GF-D8 (cell line): ENCODE results near the gene CAVIN1.
A peak's percentile ranks its signal among the peaks of the same experiment; 100 is the strongest.
"Not testable (repeated sequence)": the region's sequence is repeated elsewhere in the genome, so short reads cannot be mapped to it uniquely, and the experiment has no call there.

Source experiments
- DNase-seq: peaks from one replicate; lab custom pipeline; 2025; lab: John Stamatoyannopoulos, UW

Gene CAVIN1

GRCh38 chr17:42422958-42423712, at the start of gene CAVIN1:
Gene CAVIN1 (minus strand): TSS chr17:42423256. CDS start chr17:42423097, 159 bp downstream.
- no peak for DNase-seq

GRCh38 chr17:42467889-42468288, 44.8 kb upstream of the CAVIN1 start:
- DNase-seq: no peak

- DNase-seq: no peak
Measured at GRCh38 chr17:42463976-42464400, 40.9 kb upstream of the CAVIN1 start.

DNA sequence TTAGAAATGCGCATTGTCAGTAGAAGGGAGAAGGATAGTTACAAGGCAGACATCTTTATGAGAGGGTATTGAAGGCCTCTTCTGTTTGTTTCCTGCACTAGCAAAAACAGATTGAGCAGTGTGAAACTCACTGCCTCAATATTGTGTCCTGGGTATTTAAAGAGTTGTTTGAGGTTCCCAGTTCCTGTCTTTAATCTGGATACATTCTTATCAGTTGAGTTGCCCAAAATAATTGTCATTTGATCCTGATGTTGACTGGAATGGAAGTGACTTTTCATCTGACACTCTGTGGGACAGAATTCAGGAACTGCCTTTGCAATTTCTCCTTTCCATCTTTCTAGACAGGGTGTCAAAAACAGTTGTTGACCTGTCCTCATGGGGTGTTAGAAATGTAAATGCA, 37.3 kb upstream of the CAVIN1 start:
- no peak for DNase-seq

GRCh38 chr17:42459801-42460281, 36.8 kb upstream of the CAVIN1 start:
- peak; percentile 15 for DNase-seq

- DNase-seq: no peak
Measured at GRCh38 chr17:42459256-42459800, 36.3 kb upstream of the CAVIN1 start.

GRCh38 chr17:42458497-42459255, 35.6 kb upstream of the CAVIN1 start, which contains the start of gene ATP6V0A1:
Gene ATP6V0A1 (plus strand): TSS chr17:42458878. CDS start chr17:42460895, 2,017 bp downstream.
- DNase-seq: peak; percentile 76

DNA sequence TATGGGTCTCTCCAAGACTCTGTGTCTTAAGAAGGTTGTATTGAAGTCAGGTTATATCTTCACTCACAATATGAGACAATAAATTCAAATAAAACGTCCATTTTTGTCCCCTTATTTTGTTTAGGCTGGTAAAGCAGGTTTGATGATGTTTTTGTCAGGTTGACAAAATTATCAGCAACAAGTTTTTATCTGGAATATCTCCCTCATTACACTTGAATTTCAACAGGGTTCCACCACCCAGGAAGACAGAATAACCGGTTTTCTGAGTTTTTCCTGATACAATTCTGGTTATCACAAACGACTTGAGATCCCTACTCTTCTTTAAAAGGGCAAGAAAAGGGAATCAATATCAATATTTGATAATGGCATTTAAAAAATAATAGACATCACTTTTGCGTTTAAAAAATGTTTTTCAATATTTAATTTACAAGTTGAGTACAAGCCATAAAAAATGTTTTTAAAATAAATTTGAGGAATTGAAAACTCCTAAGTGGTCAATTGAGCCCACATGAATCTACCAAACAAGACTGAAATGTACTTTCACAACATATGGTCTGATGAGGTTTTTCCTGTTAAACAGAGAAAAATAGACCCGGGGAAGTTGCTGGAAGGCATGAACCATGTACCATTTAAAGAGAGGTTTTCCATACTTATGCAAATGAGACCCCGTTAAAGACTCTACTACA, 34.2 kb upstream of the CAVIN1 start:
- peak; percentile 44 for DNase-seq

DNA sequence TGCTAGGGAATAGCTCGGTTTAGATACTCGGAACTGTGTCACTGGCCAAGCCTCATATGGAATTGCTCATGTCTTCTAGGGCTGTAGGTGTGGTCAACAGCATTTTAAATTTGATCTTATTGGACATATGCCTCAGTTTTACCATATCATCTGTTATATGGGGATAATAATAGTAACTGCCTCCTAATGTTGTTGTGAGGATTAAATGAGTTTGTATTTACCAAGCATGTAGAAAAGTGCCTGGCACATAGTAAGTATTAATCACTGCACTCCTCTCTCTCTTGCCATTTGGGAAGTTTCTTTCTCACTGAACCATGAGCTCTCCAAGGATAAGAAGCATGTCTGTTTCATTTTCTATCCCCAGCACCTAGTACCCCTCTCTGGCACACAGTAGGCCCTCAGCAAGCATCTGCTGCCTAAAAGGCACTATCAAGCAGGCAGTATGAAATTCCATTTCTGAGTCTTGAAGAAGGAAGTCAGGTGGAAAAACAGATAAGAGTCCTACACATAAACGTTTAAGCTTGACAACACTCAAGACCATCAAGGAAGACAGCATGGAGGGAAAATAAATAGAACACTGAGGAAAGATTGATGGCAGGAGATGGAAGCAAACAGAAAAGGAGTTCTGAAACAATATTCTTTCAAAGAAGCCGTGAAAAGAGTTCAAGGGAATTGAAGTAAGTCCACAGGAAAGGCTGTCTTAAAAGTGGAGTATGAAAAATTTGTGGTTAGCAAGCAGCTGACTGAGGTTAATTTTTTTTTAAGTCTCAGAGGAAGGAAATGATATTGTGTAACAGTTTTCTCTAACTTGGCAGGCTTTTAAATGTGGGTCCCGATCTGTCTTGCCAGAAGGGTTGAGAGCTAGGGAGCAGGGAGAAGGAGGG, 33.4 kb upstream of the CAVIN1 start:
- DNase-seq: peak; percentile 98

DNA sequence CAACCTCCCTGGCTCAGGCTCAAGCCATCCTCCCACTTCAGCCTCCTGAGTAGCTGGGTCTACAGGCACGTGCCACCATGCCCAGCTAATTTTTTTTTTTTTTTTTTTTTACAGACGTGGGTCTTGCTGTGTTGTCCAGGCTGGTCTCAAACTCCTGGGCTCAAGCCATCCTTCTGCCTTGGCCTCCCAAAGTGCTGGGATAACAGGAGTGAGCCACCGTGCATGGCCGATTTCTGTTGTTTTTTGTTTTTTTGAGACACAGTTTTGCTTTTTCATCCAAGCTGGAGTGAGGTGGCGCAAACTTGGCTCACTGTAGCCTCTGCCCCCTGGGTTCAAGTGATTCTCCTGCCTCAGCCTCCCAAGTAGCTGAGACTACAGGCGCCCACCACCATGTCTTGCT, 31.9 kb upstream of the CAVIN1 start:
- DNase-seq: not testable (repeated sequence)

DNA sequence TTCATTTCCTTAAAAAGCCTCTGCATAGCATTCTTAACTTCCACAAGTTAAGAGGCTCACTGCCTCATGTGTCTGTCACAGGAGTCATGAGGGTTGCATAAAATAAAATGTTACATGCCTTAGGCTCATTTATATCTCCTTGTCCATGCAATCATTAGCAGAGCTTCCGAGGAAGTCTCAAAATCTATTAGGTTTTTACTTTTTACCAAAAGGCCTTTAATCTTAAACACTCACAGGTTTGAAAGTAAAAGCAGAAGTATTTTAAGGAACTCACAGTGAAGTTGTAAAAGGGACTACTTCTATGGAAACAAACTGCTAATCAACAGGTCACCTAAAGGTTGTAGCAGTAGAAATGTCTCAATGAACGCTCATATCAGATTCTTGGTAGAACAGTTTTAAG, 30.4 kb upstream of the CAVIN1 start:
- DNase-seq: peak; percentile 87

GRCh38 chr17:42451270-42451669, 28.2 kb upstream of the CAVIN1 start:
- not testable (repeated sequence) for DNase-seq

DNA sequence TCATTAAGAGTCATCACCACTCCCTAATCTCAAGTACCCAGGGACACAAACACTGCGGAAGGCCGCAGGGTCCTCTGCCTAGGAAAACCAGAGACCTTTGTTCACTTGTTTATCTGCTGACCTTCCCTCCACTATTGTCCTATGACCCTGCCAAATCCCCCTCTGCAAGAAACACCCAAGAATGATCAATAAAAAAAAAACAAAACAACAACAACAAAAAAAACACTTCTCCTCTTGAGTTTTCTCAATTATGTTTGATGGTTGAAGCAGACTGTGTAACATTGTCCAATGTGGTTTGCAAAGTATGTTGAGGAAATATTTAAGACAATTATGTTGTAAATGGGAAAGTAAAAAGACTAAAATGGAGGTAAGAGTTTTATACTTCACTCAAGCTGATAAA, 26.8 kb upstream of the CAVIN1 start:
- DNase-seq: not testable (repeated sequence)

- DNase-seq: not testable (repeated sequence)
Measured at GRCh38 chr17:42449176-42449575, 26.1 kb upstream of the CAVIN1 start.

DNA sequence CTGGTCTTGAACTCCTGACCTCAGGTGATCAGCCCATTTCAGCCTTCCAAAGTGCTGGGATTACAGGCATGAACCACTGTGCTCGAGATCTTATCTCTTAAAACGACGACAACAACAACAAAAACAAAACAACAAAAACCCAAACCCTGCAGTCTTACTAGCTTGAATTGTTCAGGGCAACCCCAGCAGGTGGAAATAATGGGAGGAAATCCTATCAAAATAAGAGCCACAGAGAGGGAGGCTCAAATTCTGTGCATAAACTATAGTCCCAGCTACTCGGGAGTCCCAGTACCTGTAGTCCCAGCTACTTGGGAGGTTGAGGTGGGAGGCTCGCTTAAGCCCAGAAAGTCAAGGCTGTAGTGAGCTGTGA, 19.1 kb upstream of the CAVIN1 start:
- no peak for DNase-seq

DNA sequence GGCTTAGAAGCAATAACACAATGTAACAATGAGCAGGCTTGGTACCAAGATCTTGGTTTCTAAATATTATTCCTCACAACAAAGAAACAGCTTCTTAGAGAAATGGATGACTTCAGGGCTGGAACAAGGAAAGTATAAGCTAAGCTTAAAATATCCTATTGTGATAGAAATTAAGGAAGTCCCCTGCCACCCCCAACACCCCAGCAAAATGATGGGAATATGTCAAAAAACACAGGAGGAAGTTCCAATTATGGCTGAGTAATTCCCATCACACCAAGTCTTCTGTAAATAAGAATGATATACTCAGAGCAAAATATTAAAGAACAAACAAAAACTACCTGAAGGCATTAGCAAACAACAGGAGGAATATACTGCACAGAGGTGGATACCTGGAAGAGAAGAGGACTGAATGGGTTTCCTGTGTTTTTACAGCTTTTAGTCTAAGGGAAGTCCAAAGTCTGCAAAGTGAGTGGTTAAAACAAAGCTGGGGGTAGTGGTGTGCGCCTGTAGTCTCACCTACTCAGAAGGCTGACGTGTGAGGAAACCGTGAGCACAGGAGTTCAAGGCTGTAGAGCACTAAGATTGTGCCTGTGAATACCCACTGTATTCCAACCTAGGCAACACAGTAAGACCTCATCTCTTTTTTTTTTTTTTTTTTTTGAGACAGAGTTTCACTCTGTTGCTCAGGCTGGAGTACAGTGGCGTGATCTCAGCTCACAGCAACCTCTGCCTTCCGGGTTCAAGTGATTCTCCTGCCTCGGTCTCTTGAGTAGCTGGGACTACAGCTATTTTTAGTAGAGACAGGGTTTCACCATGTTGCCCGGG, 18.5 kb upstream of the CAVIN1 start:
- no peak for DNase-seq

DNA sequence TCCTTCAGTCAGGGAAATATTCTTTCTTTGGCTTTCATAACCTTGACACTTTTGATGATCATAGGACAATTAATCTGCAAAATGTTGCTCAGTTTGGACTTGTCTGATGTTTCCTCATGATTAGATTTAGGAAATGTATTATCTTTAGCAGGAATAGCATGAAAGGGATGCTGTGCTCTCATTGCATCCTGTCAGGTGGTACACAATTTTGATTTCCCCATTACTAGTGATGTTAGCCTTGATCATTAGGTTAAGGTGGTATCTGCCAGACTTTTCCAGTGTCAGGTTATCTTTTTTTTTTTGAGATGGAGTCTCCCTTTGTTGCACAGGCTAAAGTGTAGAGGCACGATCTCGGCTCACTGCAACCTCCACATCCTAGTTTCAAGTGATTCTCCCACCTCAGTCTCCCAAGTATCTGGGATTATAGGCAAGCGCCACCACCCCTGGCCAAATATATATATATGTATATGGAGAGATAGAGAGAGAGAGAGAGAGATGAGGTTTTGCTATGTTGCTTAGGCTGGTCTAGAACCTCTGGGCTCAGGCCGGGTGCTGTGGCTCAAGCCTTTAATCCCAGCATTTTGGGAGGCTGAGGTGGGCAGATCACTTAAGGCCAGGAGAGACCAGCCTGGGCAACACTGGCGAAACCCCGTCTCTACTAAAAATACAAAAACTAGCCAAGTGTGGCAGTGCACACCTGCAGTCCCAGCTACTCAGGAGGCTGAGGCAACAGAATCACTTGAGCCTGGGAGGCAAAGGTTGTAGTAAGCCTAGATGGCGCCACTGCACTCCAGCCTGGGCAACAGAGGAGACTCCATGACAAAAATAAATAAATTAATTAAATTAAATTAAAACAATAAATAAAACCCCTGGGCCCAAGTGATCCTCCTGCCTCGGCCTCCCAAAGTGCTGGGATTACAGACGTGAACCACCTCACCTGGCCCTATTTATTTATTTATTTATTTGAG, 15.8 kb upstream of the CAVIN1 start:
- no peak for DNase-seq

- no peak for DNase-seq
Measured at GRCh38 chr17:42436391-42436790, 13.3 kb upstream of the CAVIN1 start.

DNA sequence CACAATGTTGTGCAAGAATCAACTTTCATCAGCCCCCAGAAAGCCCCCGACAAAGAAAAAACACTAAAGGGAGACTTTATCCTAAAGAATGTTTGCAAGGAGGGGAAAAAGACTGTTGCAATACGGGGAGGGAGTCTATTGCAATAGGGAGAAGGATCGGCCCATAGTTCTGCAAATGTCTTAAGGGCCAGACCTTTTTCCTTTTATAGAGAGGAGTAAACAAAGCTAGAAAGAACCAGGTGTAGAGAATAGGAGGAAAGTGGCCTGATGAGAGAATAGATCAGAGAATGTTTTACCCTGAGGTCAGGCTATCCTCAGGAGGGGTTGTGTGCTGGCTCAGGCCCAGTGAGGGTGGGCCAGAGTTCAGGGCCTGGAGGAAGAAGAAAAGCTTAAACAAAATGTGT, 8.7 kb upstream of the CAVIN1 start:
- DNase-seq: no peak
